ENCODE data around the gene TNNT2. TPM values are rescaled to one million over a fixed set of nuclear protein-coding genes. Genes with fewer than 3 reads are reported as not detected.

The TNNT2 gene
- total RNA-seq, 1 experiment from 2014 or later = not detected

GRCh38 chr1:201404722-201405483, 27.4 kb upstream of the TNNT2 start:
- Histone ChIP-seq H3K27me3 (ENCODE audit: control insufficient read depth, insufficient read depth, low read length) (peaks cover 2% of the 10 kb centered on the region; the same call in 1 of the 2 replicates), H3K9me3 (ENCODE audit: control insufficient read depth, insufficient read depth, low read depth, low read length) (no peaks in the 10 kb centered on the region), H3K27ac (ENCODE audit: low read length) (no peak overlapping the region), H3K4me3 (ENCODE audit: low read depth in 2 of 2, low read length in 2 of 2) (no peak overlapping the region), H3K36me3 (ENCODE audit: control insufficient read depth, insufficient read depth, low read length) (no peaks in the 10 kb centered on the region), H3K4me1 (ENCODE audit: control insufficient read depth, insufficient read depth, low read length) (no peaks in the 10 kb centered on the region)
- ChIA-PET POLR2A (no interaction called here), CTCF (no interaction called here)
- DNase-seq (ENCODE audit: low read depth, low spot score) (no peak), ATAC-seq (no peak)
- intact Hi-C loops (cut with micrococcal nuclease; ENCODE audit: unreplicated experiment) = no loop called here
- BruUV-seq (replicated peaks) = no TSS peak
- in situ Hi-C loops (cut with HindIII; ENCODE audit: low pct_unique_long_range_greater_than_20kb, low sequenced_read_pairs) = no loop called here
- TF ChIP-seq TCF7L2 (IDR thresholded peaks at IDR 0.05; ENCODE audit: low read depth, low read length) (no peak), POLR2AphosphoS5 (IDR thresholded peaks at IDR 0.05; ENCODE audit: low read depth, low read length) (no peak), SIN3A (IDR thresholded peaks at IDR 0.05; ENCODE audit: borderline replicate concordance, insufficient read depth, low read depth, low read length) (no peak)
- TF ChIP-seq, protein P1, sequence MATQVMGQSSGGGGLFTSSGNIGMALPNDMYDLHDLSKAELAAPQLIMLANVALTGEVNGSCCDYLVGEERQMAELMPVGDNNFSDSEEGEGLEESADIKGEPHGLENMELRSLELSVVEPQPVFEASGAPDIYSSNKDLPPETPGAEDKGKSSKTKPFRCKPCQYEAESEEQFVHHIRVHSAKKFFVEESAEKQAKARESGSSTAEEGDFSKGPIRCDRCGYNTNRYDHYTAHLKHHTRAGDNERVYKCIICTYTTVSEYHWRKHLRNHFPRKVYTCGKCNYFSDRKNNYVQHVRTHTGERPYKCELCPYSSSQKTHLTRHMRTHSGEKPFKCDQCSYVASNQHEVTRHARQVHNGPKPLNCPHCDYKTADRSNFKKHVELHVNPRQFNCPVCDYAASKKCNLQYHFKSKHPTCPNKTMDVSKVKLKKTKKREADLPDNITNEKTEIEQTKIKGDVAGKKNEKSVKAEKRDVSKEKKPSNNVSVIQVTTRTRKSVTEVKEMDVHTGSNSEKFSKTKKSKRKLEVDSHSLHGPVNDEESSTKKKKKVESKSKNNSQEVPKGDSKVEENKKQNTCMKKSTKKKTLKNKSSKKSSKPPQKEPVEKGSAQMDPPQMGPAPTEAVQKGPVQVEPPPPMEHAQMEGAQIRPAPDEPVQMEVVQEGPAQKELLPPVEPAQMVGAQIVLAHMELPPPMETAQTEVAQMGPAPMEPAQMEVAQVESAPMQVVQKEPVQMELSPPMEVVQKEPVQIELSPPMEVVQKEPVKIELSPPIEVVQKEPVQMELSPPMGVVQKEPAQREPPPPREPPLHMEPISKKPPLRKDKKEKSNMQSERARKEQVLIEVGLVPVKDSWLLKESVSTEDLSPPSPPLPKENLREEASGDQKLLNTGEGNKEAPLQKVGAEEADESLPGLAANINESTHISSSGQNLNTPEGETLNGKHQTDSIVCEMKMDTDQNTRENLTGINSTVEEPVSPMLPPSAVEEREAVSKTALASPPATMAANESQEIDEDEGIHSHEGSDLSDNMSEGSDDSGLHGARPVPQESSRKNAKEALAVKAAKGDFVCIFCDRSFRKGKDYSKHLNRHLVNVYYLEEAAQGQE (IDR thresholded peaks at IDR 0.05; ENCODE audit: insufficient read depth in 1 of 2, low read depth in 2 of 2, low read length in 1 of 2) = no peak
- TF ChIP-seq, protein P2, sequence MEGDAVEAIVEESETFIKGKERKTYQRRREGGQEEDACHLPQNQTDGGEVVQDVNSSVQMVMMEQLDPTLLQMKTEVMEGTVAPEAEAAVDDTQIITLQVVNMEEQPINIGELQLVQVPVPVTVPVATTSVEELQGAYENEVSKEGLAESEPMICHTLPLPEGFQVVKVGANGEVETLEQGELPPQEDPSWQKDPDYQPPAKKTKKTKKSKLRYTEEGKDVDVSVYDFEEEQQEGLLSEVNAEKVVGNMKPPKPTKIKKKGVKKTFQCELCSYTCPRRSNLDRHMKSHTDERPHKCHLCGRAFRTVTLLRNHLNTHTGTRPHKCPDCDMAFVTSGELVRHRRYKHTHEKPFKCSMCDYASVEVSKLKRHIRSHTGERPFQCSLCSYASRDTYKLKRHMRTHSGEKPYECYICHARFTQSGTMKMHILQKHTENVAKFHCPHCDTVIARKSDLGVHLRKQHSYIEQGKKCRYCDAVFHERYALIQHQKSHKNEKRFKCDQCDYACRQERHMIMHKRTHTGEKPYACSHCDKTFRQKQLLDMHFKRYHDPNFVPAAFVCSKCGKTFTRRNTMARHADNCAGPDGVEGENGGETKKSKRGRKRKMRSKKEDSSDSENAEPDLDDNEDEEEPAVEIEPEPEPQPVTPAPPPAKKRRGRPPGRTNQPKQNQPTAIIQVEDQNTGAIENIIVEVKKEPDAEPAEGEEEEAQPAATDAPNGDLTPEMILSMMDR (IDR thresholded peaks at IDR 0.05) = no peak

GRCh38 chr1:201404055-201404454, 26.6 kb upstream of the TNNT2 start:
- no peaks in the 10 kb centered on the region for H3K4me1 ChIP-seq (ENCODE audit: control insufficient read depth, insufficient read depth, low read length)
- H3K9me3 ChIP-seq (ENCODE audit: control insufficient read depth, insufficient read depth, low read depth, low read length) = no peaks in the 10 kb centered on the region
- TF ChIP-seq, protein P1 (IDR thresholded peaks at IDR 0.05; ENCODE audit: insufficient read depth in 1 of 2, low read depth in 2 of 2, low read length in 1 of 2) = no peak
- no peak for TF ChIP-seq TCF7L2 (IDR thresholded peaks at IDR 0.05; ENCODE audit: low read depth, low read length)
- TF ChIP-seq, protein P2 (IDR thresholded peaks at IDR 0.05) = no peak
- TF ChIP-seq SIN3A (IDR thresholded peaks at IDR 0.05; ENCODE audit: borderline replicate concordance, insufficient read depth, low read depth, low read length) = no peak
- TF ChIP-seq POLR2AphosphoS5 (IDR thresholded peaks at IDR 0.05; ENCODE audit: low read depth, low read length) = no peak
- no peaks in the 10 kb centered on the region for H3K36me3 ChIP-seq (ENCODE audit: control insufficient read depth, insufficient read depth, low read length)
- ATAC-seq (no peak), DNase-seq (ENCODE audit: low read depth, low spot score) (no peak)
- no TSS peak for BruUV-seq (replicated peaks)
- CTCF ChIA-PET = interaction anchor here (0.7 kb wide), 1 partner anchor 101 kb away, joined by 3 read pairs; no protein-coding TSS in a partner anchor
- H3K27ac ChIP-seq (ENCODE audit: low read length) = no peak overlapping the region
- H3K4me3 ChIP-seq (ENCODE audit: low read depth in 2 of 2, low read length in 2 of 2) = no peak overlapping the region
- POLR2A ChIA-PET = no interaction called here
- intact Hi-C loops (cut with micrococcal nuclease; ENCODE audit: unreplicated experiment) (no loop called here), in situ Hi-C loops (cut with HindIII; ENCODE audit: low pct_unique_long_range_greater_than_20kb, low sequenced_read_pairs) (no loop called here)
- H3K27me3 ChIP-seq (ENCODE audit: control insufficient read depth, insufficient read depth, low read length) = peaks cover 5% of the 10 kb centered on the region; the same call in 1 of the 2 replicates

Measured in Panc1 (cell line).